HepG2 (cell line): ENCODE results near the gene PTGR1. TPM values are rescaled to one million over a fixed set of nuclear protein-coding genes. Genes with fewer than 3 reads are reported as not detected.

Source experiments
- ARNT2 ChIP-seq: sonication (generic); formaldehyde crosslinking; IDR thresholded peaks from 2 replicates; pipeline ENCODE4 v1.8.0; 2022; ENCODE audit warnings: mild to moderate bottlenecking, low read depth, missing genetic modification reagents, moderate library complexity
- FOSL1 ChIP-seq: sonication (generic); formaldehyde crosslinking; IDR thresholded peaks from 2 replicates; pipeline ENCODE4 v1.9.0; 2021; ENCODE audit warnings: missing genetic modification reagents, borderline replicate concordance
- FOXA1 ChIP-seq, 2 experiments: fragments of 450-650 bp in 1 of 2; sonication (generic) in 1 of 2; formaldehyde crosslinking in 1 of 2; IDR thresholded peaks; 2 replicates each; pipeline versions ENCODE4 v1.4.0 to v1.6.1; 2016 to 2020; ENCODE audit warnings: missing genetic modification reagents in 1 of 2
- GATAD2A ChIP-seq: IDR thresholded peaks from 2 replicates; pipeline ENCODE4 v1.6.1; 2016
- HNRNPUL1 ChIP-seq: fragments of 200-400 bp; formaldehyde crosslinking; IDR thresholded peaks from 2 replicates; pipeline ENCODE4 v1.6.1; 2017; ENCODE audit warnings: low read depth, mild to moderate bottlenecking, low read length, moderate library complexity
- MIER3 ChIP-seq: IDR thresholded peaks from 2 replicates; pipeline ENCODE4 v1.6.1; 2016; ENCODE audit warnings: missing compliant biosample characterization, borderline replicate concordance
- NFE2 ChIP-seq: sonication (generic); formaldehyde crosslinking; IDR thresholded peaks from 2 replicates; pipeline ENCODE4 v1.4.0; 2020; ENCODE audit warnings: missing genetic modification reagents
- NFE2L1 ChIP-seq: sonication (generic); formaldehyde crosslinking; IDR thresholded peaks from 2 replicates; pipeline ENCODE4 v1.4.0; 2020; ENCODE audit warnings: missing genetic modification reagents, mild to moderate bottlenecking, borderline replicate concordance
- RFX3 ChIP-seq: IDR thresholded peaks from 2 replicates; pipeline ENCODE4 v1.6.1; 2016; ENCODE audit warnings: missing biosample characterization, missing genetic modification reagents
- SMC3 ChIP-seq: IDR thresholded peaks from 2 replicates; pipeline ENCODE4 v1.6.1; 2011; ENCODE audit warnings: low read length, improper control_type of control experiment
- TAF15 ChIP-seq: fragments of 200-400 bp; formaldehyde crosslinking; IDR thresholded peaks from one replicate; pipeline ENCODE4 v1.6.1; 2018; ENCODE audit warnings: mild to moderate bottlenecking, low read depth, low read length; ENCODE audit not compliant: poor library complexity, severe bottlenecking
- ZBTB7B ChIP-seq: sonication (generic); formaldehyde crosslinking; IDR thresholded peaks from 2 replicates; pipeline ENCODE4 v1.4.0; 2020; ENCODE audit warnings: missing genetic modification reagents
- ZNF354B ChIP-seq: sonication (generic); formaldehyde crosslinking; IDR thresholded peaks from 2 replicates; pipeline ENCODE4 v1.8.0; 2022; ENCODE audit warnings: mild to moderate bottlenecking, missing genetic modification reagents
- polyA plus RNA-seq, 8 experiments: library from polyadenylated mRNA; depleted of rRNA in 3 of 8; stranded (reverse) in 7 of 8; unstranded in 1 of 8; fragments of >200 nt; fragmentation: Illumina TruSeq in 4 of 8; extraction: Trizol in 4 of 8; gene quantifications; 2 replicates each; pipeline versions ENCODE4 v1.2.1 to v1.2.3, GENCODE V29; 2011 to 2016; ENCODE audit warnings: low read depth in 4 of 8, missing spikeins in 1 of 8, mixed read lengths in 1 of 8; ENCODE audit not compliant: insufficient read depth in 1 of 8
- total RNA-seq, 5 experiments: library from RNA; depleted of rRNA; stranded (reverse); fragments of >200 nt; fragmentation: Illumina TruSeq; extraction: Trizol; gene quantifications; 2 replicates each; pipeline ENCODE4 v1.2.3, GENCODE V29; 2016; ENCODE audit warnings: low read depth in 1 of 5
- TF ChIP-seq, protein P1 (sequence below): sonication (generic); formaldehyde crosslinking; IDR thresholded peaks from 2 replicates; pipeline ENCODE4 v1.5.0; 2020; ENCODE audit warnings: mild to moderate bottlenecking, missing genetic modification reagents, borderline replicate concordance
- TF ChIP-seq, protein P2 (sequence below): sonication (generic); formaldehyde crosslinking; IDR thresholded peaks from 2 replicates; pipeline ENCODE4 v1.5.0; 2020; ENCODE audit warnings: missing genetic modification reagents
- TF ChIP-seq, protein P3 (sequence below): sonication (generic); formaldehyde crosslinking; conservative IDR thresholded peaks from 2 replicates; pipeline ENCODE4 v1.4.0; 2020; ENCODE audit warnings: mild to moderate bottlenecking, missing genetic modification reagents, moderate library complexity

Gene PTGR1
- total and polyA plus RNA-seq, 2 of the 13 experiments (the other 11 are each of a cell fraction or from before 2014, with no cell fraction given), result 6.0 to 15.8 TPM

DNA sequence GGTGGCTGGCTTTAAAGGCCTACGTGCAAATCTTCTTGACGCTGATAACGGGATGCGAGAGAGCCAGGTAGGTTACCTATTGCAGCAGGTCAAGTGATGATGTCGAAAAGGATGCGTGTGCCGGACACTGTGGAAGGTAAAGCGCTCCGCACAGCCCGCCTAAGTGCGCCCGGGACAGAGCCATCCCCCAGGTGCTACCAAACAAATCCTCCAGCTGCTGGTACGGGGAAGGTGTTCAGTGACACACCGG is 31.4 kb upstream of the PTGR1 start (continued):
- TF ChIP-seq, protein P1, sequence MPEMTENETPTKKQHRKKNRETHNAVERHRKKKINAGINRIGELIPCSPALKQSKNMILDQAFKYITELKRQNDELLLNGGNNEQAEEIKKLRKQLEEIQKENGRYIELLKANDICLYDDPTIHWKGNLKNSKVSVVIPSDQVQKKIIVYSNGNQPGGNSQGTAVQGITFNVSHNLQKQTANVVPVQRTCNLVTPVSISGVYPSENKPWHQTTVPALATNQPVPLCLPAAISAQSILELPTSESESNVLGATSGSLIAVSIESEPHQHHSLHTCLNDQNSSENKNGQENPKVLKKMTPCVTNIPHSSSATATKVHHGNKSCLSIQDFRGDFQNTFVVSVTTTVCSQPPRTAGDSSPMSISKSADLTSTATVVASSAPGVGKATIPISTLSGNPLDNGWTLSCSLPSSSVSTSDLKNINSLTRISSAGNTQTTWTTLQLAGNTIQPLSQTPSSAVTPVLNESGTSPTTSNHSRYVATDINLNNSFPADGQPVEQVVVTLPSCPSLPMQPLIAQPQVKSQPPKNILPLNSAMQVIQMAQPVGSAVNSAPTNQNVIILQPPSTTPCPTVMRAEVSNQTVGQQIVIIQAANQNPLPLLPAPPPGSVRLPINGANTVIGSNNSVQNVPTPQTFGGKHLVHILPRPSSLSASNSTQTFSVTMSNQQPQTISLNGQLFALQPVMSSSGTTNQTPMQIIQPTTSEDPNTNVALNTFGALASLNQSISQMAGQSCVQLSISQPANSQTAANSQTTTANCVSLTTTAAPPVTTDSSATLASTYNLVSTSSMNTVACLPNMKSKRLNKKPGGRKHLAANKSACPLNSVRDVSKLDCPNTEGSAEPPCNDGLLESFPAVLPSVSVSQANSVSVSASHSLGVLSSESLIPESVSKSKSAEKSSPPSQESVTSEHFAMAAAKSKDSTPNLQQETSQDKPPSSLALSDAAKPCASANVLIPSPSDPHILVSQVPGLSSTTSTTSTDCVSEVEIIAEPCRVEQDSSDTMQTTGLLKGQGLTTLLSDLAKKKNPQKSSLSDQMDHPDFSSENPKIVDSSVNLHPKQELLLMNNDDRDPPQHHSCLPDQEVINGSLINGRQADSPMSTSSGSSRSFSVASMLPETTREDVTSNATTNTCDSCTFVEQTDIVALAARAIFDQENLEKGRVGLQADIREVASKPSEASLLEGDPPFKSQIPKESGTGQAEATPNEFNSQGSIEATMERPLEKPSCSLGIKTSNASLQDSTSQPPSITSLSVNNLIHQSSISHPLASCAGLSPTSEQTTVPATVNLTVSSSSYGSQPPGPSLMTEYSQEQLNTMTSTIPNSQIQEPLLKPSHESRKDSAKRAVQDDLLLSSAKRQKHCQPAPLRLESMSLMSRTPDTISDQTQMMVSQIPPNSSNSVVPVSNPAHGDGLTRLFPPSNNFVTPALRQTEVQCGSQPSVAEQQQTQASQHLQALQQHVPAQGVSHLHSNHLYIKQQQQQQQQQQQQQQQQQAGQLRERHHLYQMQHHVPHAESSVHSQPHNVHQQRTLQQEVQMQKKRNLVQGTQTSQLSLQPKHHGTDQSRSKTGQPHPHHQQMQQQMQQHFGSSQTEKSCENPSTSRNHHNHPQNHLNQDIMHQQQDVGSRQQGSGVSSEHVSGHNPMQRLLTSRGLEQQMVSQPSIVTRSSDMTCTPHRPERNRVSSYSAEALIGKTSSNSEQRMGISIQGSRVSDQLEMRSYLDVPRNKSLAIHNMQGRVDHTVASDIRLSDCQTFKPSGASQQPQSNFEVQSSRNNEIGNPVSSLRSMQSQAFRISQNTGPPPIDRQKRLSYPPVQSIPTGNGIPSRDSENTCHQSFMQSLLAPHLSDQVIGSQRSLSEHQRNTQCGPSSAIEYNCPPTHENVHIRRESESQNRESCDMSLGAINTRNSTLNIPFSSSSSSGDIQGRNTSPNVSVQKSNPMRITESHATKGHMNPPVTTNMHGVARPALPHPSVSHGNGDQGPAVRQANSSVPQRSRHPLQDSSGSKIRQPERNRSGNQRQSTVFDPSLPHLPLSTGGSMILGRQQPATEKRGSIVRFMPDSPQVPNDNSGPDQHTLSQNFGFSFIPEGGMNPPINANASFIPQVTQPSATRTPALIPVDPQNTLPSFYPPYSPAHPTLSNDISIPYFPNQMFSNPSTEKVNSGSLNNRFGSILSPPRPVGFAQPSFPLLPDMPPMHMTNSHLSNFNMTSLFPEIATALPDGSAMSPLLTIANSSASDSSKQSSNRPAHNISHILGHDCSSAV, result no peak
- no peak for TF ChIP-seq RFX3
- TF ChIP-seq ZNF354B (CRISPR knock-in tag), result no peak
- TF ChIP-seq ZBTB7B (CRISPR knock-in tag), result 0 out of 2 replicates have a peak, but pooled peaks have one; percentile 52
- TF ChIP-seq ARNT2 (CRISPR knock-in tag), result no peak
- TF ChIP-seq FOXA1 (IDR thresholded peaks at IDR 0.05), result no peak
- TF ChIP-seq FOXA1 (CRISPR knock-in tag; IDR thresholded peaks at IDR 0.05), result peak; percentile 60; the same call in 1 of the 2 replicates
- no peak for TF ChIP-seq HNRNPUL1
- no peak for TF ChIP-seq TAF15
- TF ChIP-seq SMC3, result no peak
- TF ChIP-seq NFE2 (CRISPR knock-in tag), result no peak
- no peak for TF ChIP-seq FOSL1 (CRISPR knock-in tag)
- peak; percentile 83 for TF ChIP-seq GATAD2A (CRISPR knock-in tag)
- peak; percentile 73; the same call in 1 of the 2 replicates for TF ChIP-seq MIER3 (CRISPR knock-in tag)
- TF ChIP-seq, protein P2, sequence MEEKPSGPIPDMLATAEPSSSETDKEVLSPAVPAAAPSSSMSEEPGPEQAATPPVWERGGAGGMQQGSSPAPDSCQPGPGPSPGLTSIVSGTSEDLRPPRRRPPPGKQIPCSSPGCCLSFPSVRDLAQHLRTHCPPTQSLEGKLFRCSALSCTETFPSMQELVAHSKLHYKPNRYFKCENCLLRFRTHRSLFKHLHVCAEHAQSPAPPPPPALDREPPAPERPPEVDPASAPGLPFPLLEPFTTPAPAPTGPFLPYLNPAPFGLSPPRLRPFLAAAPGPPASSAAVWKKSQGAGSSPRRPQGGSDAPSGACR, result no peak
- TF ChIP-seq NFE2L1 (CRISPR knock-in tag), result no peak
- TF ChIP-seq, protein P3, sequence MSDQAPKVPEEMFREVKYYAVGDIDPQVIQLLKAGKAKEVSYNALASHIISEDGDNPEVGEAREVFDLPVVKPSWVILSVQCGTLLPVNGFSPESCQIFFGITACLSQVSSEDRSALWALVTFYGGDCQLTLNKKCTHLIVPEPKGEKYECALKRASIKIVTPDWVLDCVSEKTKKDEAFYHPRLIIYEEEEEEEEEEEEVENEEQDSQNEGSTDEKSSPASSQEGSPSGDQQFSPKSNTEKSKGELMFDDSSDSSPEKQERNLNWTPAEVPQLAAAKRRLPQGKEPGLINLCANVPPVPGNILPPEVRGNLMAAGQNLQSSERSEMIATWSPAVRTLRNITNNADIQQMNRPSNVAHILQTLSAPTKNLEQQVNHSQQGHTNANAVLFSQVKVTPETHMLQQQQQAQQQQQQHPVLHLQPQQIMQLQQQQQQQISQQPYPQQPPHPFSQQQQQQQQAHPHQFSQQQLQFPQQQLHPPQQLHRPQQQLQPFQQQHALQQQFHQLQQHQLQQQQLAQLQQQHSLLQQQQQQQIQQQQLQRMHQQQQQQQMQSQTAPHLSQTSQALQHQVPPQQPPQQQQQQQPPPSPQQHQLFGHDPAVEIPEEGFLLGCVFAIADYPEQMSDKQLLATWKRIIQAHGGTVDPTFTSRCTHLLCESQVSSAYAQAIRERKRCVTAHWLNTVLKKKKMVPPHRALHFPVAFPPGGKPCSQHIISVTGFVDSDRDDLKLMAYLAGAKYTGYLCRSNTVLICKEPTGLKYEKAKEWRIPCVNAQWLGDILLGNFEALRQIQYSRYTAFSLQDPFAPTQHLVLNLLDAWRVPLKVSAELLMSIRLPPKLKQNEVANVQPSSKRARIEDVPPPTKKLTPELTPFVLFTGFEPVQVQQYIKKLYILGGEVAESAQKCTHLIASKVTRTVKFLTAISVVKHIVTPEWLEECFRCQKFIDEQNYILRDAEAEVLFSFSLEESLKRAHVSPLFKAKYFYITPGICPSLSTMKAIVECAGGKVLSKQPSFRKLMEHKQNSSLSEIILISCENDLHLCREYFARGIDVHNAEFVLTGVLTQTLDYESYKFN (CRISPR knock-in tag), result no peak; the same call in 1 of the 2 replicates
